Measurements from ENCODE around the gene TSSC4.

DNA sequence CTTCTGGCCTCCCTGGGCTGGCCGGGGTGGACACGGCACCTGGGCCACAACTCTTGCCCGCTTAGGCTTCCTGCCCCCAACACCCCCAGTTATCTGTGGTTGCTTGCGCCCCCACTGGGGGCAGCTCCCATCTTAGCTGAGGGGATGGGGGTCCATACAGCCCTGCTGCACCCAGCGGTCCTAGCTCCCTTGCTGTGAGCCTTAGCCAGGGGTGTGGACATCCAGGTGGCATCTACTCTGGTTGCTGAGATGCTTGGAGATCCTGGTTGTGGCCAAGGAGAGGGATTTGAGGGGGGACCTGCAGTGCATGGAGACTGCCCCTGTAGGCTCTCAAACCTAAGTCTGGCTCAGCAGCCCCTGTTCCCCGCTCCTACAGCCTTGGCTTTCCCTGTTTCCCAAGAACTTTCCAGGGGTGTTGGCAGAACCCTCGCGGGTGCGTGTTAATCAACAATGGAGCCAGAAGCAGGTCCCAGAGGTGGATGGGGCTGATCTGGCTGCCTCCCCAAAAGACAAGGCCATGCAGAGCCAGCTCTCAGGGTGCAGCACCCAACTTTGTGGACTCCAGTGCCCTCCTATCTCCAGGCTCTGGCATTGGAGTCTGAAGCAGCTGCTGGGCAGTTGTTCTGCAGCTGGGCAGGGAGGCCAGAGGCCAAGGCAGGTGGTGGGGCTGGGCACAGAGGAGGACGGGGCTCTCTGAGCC lies 47.6 kb downstream of the TSSC4 start:
- no peak for TF ChIP-seq POLR2AphosphoS5 (IDR thresholded peaks at IDR 0.05; ENCODE audit: low read depth, low read length)
- TF ChIP-seq SIN3A (IDR thresholded peaks at IDR 0.05; ENCODE audit: borderline replicate concordance, insufficient read depth, low read length) = no peak
- TF ChIP-seq, protein P1, sequence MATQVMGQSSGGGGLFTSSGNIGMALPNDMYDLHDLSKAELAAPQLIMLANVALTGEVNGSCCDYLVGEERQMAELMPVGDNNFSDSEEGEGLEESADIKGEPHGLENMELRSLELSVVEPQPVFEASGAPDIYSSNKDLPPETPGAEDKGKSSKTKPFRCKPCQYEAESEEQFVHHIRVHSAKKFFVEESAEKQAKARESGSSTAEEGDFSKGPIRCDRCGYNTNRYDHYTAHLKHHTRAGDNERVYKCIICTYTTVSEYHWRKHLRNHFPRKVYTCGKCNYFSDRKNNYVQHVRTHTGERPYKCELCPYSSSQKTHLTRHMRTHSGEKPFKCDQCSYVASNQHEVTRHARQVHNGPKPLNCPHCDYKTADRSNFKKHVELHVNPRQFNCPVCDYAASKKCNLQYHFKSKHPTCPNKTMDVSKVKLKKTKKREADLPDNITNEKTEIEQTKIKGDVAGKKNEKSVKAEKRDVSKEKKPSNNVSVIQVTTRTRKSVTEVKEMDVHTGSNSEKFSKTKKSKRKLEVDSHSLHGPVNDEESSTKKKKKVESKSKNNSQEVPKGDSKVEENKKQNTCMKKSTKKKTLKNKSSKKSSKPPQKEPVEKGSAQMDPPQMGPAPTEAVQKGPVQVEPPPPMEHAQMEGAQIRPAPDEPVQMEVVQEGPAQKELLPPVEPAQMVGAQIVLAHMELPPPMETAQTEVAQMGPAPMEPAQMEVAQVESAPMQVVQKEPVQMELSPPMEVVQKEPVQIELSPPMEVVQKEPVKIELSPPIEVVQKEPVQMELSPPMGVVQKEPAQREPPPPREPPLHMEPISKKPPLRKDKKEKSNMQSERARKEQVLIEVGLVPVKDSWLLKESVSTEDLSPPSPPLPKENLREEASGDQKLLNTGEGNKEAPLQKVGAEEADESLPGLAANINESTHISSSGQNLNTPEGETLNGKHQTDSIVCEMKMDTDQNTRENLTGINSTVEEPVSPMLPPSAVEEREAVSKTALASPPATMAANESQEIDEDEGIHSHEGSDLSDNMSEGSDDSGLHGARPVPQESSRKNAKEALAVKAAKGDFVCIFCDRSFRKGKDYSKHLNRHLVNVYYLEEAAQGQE (IDR thresholded peaks at IDR 0.05; ENCODE audit: insufficient read depth in 1 of 2, low read depth in 2 of 2, low read length in 2 of 2) = no peak
- no peak for TF ChIP-seq TAF1 (IDR thresholded peaks at IDR 0.05; ENCODE audit: borderline replicate concordance, insufficient read depth, low read length)
- no peak for TF ChIP-seq FOXP2 (optimal IDR thresholded peaks at IDR 0.05; ENCODE audit: borderline replicate concordance, extremely low read depth, extremely low read length, insufficient read depth)
